NCI-H446 treated with DMSO at 0.1 percent for 48 hours (cell line): ENCODE data around the gene GMPS.
A peak's percentile ranks its signal among the peaks of the same experiment; 100 is the strongest.
"Not testable (repeated sequence)": the region's sequence is repeated elsewhere in the genome, so short reads cannot be mapped to it uniquely, and the experiment has no call there.

Experiments used
- DNase-seq: peaks from one replicate; lab custom pipeline; 2025; lab: John Stamatoyannopoulos, UW

Gene GMPS

DNA sequence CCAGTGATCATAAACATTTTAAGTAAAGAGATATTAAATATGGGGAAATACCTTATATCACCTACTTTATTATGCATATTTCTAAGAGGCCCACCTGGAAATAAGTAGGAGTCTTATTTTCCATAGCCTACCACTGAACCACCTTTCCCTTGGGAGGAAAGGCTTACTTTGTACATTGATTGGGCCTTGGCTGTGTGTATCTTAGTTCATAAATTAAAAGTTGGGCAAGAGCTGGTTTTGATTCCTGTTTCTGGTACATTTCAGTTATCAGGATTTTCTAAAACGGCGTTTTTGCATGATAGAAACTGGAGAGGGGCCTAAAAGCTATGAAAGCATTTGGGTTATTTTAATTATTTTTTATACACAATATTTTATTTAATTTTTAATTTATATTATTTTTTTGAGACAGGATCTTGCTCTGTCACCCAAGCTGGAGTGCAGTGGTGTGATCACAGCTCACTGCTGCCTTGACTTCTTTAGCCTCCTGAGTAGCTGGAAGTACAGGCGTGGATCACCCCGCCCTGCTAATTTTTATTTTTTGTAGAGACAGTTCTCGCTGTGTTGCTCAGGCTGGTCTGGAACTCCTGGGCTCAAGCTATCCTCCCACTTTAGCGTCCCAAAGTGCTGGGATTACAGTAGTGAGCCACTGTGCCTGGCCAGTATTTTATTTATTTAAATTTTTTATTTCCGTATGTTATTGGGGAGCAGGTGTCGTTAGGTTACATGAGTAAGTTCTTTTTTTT lies 2.6 kb downstream of the GMPS start:
- DNase-seq = no peak

DNA sequence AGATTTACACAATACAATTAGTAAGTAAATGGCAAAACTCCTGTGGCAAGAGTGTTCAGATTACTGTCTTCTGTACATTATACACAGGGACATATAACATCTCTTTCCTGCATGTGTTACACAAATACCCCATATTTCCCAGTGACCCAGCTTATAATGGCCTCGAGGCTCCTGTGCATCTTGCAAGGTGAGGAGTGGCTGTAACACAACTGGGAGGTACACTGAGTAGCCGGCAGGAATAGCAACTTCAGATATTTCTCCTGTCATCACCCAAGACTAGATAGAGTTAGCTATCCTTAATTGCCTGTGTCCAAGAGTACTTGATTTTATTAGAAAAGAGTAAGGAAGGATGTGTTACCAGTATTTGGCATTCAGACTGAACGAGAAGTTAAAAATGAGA lies 5.6 kb downstream of the GMPS start:
- DNase-seq = no peak

DNA sequence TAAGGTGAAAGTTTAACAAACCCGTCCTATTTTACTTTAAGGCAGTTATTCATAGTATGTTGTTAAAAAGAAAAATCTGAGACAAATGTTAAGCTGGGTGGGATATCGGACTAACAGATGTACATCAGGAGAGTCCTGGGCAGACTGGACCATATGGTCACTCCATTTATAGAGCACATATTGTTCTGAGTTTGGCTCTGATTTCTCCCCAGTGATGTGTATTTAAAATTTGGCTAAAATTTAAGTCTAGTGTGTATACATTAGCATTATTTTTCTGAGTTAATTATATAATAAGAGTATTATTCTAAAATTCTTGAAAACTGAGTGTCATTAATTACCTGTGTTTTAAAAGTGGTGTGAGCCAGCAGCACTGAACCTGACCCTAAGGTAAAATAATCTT lies 6.1 kb downstream of the GMPS start:
- DNase-seq = peak; percentile 12

DNA sequence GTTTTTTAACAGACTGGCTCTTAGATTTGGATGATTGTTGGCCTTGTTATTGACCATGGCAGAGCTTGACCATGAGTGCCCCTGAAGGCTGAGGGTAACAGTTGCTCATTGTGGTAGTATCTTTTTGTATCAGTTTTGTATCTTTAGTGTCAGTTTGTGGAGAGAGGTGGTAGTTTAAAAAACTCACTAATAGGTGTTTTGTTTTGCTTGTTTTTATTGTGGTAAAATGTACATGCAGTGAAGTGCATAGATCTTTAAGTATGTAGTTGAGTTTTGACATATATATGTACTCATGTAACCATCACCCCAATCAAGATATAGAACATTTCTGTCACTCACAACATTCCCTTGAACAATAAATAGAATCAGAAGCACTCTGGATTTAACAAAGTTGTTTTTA lies 9.8 kb downstream of the GMPS start:
- no peak for DNase-seq

DNA sequence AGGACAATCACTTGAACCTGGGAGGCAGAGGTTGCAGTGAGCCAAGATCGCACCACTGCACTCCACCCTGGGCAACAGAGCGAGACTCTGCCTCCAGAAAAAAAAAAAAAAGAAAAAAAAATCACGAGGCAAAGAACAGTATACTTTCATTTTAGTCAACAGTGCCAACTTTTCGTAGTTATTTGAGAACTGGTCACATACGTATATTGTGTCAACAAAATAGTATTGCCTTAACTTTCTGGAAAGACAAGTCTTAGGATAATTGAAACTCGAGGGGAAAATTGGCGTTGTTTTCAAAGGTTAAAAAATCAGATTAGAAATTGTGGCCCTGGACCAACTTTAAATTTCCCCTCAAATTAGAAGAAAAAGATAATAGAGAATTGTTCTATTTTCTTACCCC lies 13.8 kb downstream of the GMPS start:
- no peak for DNase-seq

DNA sequence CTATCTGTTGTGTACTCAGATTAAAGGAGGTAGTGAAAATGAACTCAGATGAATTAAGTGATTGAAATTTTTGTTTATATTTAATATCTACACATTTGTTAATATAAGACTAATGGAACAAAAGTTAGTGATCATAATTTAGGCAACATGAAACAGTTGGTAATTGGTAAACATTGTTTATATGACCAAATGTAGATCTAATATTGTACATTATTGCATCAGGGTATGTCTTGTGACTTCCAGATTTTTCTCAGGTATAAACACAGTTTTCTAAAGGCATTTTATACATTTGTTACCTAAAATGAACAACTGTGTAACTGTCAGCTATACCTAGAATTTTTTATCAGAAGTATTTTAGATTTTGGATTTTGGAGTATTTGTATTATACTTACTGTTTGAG lies 14.8 kb downstream of the GMPS start:
- DNase-seq = no peak

DNA sequence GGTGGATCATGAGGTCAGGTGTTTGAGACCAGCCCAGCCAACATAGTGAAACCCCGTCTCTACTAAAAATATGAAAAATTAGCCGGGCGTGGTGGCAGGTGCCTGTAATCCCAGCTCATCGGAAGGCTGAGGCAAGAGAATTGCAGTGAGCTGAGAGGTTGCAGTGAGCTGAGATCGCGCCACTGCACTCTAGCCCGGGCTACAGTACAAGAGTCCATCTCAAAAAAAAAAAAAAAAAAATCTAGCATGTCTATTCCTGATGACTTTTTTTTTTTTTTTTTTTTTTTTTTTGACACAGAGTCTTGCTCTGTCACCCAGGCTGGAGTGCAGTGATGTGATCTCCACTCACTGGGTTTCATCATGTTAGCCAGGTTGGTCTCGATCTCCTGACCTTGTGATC lies 15.9 kb downstream of the GMPS start:
- not testable (repeated sequence) for DNase-seq

DNA sequence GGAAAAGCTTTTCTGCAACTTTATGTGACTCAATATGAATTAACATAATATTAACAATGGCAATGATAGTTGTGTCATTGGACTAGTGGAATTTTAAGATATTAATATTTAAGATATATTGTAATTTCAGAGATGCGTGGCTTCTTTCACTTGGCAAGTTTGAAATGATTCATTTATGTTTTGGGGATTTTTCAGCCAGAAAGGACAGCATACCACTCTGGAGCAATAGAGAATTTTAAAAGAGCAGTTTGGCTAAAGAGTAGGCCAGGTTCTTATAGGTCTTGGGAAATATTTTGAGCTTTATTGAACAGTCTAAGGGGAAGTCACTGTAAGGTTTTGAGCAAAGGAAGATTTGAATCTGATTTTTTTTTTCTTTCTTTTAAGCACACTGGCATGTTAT lies 16.5 kb downstream of the GMPS start:
- DNase-seq = no peak

DNA sequence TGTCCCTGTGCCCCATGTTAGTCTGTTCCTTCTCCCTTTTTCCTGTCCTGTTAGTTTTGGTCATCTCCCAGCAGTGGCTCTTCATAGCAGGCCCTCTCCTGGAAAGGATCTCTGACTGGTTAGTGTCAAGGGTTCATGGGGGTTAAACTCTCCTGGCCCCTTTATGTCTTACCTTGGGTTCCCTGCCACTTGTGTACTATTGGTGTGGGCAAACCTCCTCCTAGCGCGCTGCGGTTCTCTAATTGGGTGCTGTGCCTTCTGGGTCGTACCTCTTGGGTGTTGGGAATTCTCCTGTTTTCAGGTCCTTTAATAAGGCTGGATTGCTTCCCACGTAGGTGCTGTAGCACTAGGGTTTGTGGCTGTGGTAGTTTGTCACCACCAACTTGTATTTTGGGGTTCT lies 18.8 kb downstream of the GMPS start:
- DNase-seq = no peak

DNA sequence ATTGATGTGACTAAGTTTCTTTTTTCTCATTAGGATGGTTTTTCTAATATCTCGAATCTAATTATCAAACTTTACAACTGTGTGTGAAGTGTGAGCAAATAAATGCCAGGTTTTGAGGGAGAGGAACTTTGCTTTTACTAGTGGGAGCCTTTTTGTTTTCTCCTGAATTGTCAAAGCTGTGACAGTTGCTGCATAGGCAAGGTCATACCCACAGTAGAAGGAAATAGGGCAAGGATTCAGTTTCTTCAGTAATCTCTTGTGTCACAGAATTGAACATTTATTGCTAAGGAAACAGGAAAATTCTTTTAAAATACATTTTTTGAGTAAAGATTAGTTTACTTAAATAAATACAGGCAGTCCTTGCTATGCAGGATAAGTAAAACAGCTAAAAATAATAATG lies 19.5 kb downstream of the GMPS start:
- no peak for DNase-seq

DNA sequence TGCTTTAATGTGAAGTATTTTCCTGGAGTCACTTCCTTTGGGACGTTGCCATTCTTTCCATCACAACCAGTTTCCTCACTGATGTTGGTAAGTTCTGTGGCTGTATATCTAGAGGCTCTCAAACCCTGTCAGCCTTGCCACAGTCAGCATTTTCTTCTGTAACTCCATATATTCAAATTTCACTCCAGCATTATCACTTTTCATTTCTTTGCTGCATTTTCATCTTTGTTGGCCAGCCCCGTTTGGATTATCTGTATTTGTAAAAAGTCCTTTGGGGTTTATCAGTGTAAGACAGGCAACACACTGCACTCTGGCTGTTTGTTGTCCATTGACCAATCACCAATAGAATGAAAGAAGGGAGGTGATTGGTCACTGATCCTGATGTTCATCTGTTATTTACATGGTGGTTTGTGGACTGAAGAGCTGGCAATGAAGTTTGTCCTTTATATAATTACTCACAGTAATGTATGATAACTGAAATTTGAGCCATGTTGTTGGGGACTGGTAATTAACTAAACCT lies 20.3 kb downstream of the GMPS start:
- no peak for DNase-seq

DNA sequence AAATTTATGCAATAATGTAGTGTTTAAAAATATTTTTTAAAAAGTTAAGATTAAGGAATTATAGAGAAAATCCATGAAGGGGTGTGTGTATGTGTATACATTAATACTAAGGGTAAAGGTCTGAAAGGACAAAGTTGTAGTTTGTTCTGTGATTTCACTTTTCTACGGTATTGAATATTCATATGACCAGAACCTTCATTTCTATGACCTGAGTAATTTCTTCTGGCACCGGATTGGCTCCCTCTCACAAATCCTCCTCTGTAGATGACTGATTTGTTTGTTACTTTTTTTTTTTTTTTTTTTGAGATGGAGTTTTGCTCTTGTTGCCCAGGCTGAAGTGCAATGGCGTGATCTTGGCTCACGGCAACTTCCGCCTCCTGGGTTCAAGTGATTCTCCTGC lies 20.9 kb downstream of the GMPS start:
- DNase-seq = no peak

DNA sequence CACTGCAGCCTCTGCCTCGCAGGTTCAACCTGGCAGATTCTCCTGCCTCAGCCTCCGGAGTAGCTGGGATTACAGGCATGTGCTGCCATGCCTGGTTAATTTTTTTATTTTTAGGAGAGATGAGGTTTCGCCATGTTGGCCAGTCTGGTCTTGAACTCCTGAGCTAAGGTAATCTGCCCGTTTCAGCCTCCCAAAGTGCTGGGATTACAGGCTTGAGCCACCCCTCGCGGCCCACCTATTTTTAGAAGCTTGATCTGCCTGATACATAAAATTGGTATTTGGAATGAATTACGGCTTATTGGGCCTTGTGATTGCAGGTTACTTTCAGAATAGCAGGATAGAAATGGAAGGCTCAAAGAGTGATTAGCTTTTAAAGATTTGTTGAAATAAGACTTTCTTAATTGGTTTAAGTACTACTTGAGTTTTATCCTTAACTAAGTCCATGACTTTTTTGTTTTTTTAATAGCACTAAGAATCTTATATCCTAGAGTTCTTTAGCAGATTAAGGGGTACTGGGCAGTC lies 25.0 kb downstream of the GMPS start:
- no peak for DNase-seq

DNA sequence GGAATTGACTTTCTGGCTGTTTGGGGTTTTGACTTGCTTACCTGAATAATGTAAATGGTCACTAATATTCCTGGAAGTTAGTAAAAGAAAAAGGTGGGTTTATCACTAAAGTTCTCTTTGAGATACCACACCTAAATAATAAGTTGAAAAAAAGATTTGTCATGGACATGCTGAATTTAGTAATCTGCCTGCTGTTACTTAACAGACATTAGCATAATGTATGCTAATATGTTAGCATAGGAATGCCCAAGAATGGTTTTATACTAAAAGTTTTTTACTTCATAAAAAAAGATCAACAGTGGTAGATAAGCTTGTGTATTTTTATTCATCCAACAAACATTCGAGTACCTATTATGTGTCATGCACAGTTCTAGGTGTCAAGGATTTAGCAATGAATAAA lies 36.5 kb downstream of the GMPS start:
- DNase-seq = no peak

DNA sequence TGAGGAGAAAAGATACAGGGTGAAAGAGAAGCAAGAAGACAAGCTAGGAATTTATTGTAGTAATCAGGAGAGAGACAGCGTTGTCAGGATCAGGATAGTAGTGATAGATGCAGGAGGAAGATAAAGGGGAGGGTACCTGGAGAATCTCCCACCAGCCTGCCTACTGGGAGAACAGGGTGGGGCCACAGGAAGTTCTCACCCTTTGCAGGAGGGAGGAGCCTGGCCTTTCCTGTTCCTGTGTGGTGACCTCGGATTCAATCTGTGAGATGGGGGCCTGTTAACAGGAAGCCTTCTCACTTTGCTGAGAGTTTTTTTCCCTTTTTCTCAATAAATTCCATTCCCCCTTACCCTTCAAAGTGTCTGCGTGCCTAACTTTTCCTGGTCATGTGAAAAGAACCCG lies 37.6 kb downstream of the GMPS start:
- no peak for DNase-seq

DNA sequence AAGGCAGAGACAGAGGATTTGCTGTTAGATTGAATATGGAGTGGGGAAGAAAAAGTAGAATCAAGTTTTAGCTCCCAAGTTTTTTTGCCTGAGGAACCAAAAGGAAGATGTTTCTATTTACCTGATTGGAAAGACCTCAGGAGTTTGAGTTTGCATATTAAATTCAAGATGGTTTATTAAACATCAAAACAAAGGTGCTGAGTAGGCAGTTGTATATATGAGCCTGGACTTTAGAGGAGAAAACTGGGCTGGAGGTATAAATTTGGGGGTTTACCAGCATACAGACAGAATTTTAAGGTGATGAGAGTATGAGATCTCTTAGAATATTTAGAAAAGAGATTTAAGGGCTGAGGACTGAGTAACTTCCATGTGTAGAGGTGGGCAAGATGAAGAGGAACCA lies 38.2 kb downstream of the GMPS start:
- DNase-seq = no peak

DNA sequence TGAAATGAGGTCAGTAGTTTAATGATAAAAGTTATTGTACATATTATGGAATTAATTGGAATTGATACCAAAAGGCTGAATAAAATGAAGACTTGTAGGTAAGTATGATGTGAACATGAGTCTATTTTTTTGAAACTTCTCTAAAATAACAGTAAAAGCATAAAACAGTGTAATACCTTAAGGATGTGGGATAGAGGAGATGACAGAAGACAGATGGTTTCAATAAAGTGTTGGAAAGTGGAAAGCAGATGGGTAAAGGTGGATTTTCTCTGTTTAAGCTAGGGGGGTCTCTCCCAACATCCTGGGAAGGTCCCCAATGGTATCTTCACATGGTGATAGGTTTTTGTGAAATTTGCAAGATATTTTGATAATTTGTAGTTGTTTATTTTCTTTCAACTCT lies 41.6 kb downstream of the GMPS start:
- DNase-seq = no peak

DNA sequence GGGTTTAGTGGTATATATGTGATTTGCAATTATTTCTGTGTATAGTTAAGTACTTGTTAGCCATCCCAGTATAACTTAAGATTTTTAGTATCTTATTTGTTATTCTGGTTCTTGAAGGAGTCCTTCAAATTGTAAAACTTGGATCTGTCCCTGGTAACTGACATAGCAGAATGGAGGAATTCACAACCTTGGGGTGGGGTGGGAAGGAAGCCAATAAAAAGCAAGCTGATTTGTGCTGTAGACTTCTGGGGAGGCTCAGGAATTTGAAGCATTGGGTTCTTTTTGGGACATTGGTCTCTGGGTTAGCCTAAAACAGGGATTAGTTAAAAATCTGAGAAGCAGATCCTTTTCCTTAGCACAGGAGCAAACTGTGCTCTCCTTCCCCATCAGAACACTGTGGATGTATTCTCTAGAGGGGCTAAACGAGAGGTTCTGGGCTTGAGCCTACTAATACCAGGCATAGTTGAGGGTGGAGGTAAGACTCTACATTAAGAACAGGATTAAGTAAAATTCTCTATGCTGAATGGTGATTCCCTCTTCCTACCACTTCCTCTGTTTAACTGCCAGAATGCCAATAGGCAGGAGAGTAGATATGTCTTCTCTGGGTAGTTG lies 42.2 kb downstream of the GMPS start:
- no peak for DNase-seq

DNA sequence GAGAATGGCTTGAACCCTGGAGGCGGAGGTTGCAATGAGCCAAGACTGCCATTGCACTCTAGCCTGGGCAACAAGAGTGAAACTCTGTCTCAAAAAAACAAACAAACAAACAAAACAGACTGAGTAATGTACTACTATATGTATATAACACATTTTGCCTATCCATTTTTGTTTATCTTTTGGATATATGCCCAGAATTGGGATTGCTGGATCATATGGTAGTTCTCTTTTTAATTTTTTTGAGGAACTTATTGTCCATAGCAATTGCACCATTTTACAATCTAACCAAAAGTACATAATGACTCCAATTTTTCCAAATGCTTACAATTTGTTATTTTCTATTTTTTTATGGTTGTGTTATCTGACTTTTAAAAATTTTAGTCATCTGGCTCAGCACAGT lies 47.3 kb downstream of the GMPS start:
- DNase-seq = no peak

DNA sequence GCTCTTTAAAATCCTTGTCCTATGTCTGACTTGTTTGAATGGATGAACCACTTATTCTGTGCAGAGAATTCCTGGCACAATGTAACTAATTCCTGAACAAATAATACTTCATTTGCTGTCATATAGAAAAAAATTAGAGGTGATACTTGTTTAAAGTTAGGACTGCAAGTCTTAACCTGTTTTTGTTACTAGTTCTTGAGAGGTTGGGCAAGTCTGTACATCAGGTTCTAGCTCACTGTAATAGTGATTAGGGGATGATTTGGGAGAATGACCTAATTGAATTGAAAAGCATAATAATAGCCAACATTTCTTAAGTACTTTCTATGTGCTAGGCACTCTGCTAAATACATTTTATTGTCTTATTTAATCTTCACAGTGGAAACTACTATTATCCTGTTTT lies 49.3 kb downstream of the GMPS start:
- DNase-seq = no peak

DNA sequence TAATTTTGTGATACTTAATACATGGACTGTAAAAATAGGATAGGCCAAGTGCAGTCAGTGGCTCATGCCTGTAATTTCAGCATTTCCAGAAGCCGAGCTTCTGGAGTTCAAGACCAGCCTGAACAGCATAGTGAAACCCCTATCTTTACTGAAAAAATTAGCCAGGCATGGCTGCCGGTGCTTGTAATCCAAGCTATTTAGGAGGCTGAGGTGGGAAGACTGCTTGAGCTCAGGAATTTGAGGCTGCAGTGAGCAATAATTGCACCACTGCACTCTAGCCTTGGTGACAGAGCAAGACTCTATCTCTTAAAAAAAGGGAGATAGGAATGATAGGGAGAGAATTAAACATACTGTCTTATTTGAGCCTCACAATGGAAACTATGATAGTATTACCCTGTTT lies 51.0 kb downstream of the GMPS start:
- no peak for DNase-seq

DNA sequence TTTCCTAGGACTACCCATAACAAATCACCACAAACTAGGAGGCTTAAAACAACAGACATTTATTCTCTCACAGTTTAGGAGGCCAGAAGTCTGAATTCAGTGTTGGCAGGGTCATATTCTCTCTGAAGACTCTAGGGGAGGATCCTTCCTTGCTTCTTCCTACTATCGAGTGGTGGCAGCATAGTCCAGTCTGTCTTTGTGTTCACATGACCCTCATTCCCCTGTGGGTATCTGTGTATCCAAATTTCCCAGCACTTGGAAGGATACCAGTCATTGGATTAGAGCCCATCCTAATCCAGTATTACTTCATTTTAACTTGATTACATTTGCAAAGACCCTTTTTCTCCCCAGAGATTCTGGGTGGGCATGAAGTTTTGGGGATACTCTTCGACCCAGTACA lies 63.8 kb downstream of the GMPS start:
- DNase-seq = no peak

DNA sequence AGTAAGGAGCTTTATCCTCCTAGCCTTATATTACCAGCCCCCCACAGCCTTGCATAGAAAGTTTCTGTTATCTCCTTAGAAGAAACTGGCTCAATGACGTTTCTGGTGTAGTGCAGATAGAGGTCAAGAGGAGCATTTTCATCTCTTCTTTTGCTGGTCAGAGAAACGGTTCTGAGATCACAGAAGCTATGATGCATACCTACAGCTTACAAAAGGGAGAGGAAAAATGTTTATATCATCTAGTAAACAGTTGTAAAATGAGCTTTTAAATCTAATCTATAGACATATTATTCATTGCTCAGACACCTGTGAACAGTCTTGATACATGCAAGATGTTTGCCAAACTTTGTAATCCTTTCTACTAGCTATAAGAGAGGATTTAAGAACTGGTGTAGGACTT lies 68.0 kb downstream of the GMPS start:
- DNase-seq = no peak

DNA sequence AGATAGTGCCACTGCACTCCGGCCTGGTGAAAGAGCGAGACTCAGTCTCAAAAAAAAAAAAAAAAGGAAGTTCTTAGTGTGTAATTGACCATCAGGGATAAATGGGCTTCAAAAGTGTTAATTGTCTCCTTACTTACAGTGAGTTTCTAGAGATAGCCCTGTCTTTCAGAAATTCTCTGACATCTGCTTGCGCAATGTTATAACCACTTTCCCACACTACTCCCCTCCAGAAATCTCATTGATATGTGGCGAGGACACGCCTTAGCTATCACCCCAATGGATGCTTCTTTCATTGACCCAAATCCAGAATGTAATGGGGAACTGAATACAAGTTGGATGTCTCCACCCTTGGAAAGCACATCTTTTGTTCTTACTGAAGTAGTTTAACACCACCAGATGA lies 70.9 kb downstream of the GMPS start:
- DNase-seq = no peak
